Spleen (tissue), 11 donors: ENCODE results near the gene ADGRV1. TPM values are rescaled to one million over a fixed set of nuclear protein-coding genes. Genes with fewer than 3 reads are reported as not detected.
"Not testable (repeated sequence)": the region's sequence is repeated elsewhere in the genome, so short reads cannot be mapped to it uniquely, and the experiment has no call there.

Source experiments
- DNase-seq: peaks from one replicate; pipeline ENCODE4 v3.0.0-alpha.2; 2020
- H3K27ac ChIP-seq, 8 donors: fragments of 200-600 bp; sonication (generic) in 7 of 8; 1 replicate in 4 of 8; 2 replicates in 4 of 8; pipeline versions ENCODE4 v1.5.0 to v1.8.0; 2016 to 2021; ENCODE audit warnings: inconsistent platforms in 4 of 8, mild to moderate bottlenecking in 4 of 8, moderate library complexity in 1 of 8
- H3K27me3 ChIP-seq, 7 donors: fragments of 200-600 bp; sonication (generic) in 6 of 7; replicated peaks in 1 of 7; 1 replicate in 4 of 7; 2 replicates in 3 of 7; pipeline versions ENCODE4 v1.5.0 to v1.8.0; 2016 to 2021; ENCODE audit warnings: inconsistent platforms in 3 of 7, mild to moderate bottlenecking in 1 of 7
- H3K36me3 ChIP-seq, 6 donors: fragments of 200-600 bp; sonication (generic) in 5 of 6; 1 replicate in 4 of 6; 2 replicates in 2 of 6; pipeline versions ENCODE4 v1.5.0 to v1.8.0; 2016 to 2021; ENCODE audit warnings: inconsistent platforms in 2 of 6
- H3K4me1 ChIP-seq, 6 donors: fragments of 200-600 bp; sonication (generic) in 5 of 6; 1 replicate in 3 of 6; 2 replicates in 3 of 6; pipeline versions ENCODE4 v1.5.0 to v1.8.0; 2016 to 2021; ENCODE audit warnings: inconsistent platforms in 3 of 6
- H3K4me3 ChIP-seq, 8 donors: fragments of 200-600 bp; sonication (generic) in 7 of 8; 1 replicate in 4 of 8; 2 replicates in 4 of 8; pipeline versions ENCODE4 v1.5.0 to v1.8.0; 2016 to 2021; ENCODE audit warnings: inconsistent platforms in 4 of 8, mild to moderate bottlenecking in 4 of 8, moderate library complexity in 2 of 8
- H3K9me3 ChIP-seq, 8 donors: fragments of 200-600 bp; sonication (generic) in 7 of 8; 1 replicate in 4 of 8; 2 replicates in 4 of 8; pipeline versions ENCODE4 v1.5.0 to v1.8.0; 2016 to 2021; ENCODE audit warnings: inconsistent platforms in 4 of 8
- CTCF ChIP-seq, 11 experiments: fragments of 200-600 bp in 7 of 11; fragments of 450-650 bp in 4 of 11; sonication (generic) in 4 of 11; IDR thresholded peaks in 8 of 11; conservative IDR thresholded peaks in 3 of 11; 1 replicate in 7 of 11; 2 replicates in 4 of 11; pipeline versions ENCODE4 v1.4.0 to v1.8.0; 2016 to 2021; ENCODE audit warnings: antibody characterized with exemption in 11 of 11, inconsistent platforms in 4 of 11, mild to moderate bottlenecking in 1 of 11
- POLR2A ChIP-seq, 3 donors: fragments of 450-650 bp; IDR thresholded peaks; one replicate each; pipeline ENCODE4 v1.5.1; 2017; ENCODE audit warnings: antibody characterized with exemption in 3 of 3, mild to moderate bottlenecking in 1 of 3
- POLR2AphosphoS5 ChIP-seq, 3 donors: sonication (generic); formaldehyde crosslinking; IDR thresholded peaks; one replicate each; pipeline ENCODE4 v1.5.1; 2017; ENCODE audit warnings: antibody characterized with exemption in 3 of 3
- WGBS, 5 donors: extraction: QIAGEN DNeasy Blood & Tissue Kit in 3 of 5; methylation state at CpG; one replicate each; pipeline versions ENCODE4 v1.1.5 to v1.1.7; 2013 to 2018; 5-methylcytosine and 5-hydroxymethylcytosine counted together
- intact Hi-C: fragments of 100-400 bp; cut with DNase I; formaldehyde crosslinking; loops from one replicate; pipeline ENCODE4 v1.15.0; 2023; ENCODE audit warnings: low total_unique reads
- polyA plus RNA-seq, 3 donors: library from polyadenylated mRNA; stranded (reverse); fragments of 200-250 nt; gene quantifications; one replicate each; pipeline ENCODE4 v1.2.1, GENCODE V29; 2013
- total RNA-seq, 7 donors: library from RNA; depleted of rRNA in 3 of 7; stranded (reverse); fragments of >200 nt in 3 of 7; fragmentation: NEBNext Ultra II Directional in 4 of 7; extraction: Animal tissue kit (Norgen Biotek cat#: 25700) in 4 of 7; gene quantifications; one replicate each; pipeline versions ENCODE4 v1.1.0 to v1.2.1, GENCODE V29; 2016 to 2021
- donor health status: healthy with polysubstance abuse.
- donor health status: DM: no; HTN: no; CAD: no; lungs with moderate emphysema.
- donor health status: DM: no; HTN: no; CAD: no.
- donor health status: Bipolar disorder and iron deficiency.
- donor health status: healthy.
- donor health status: DM: no; HTN: no; CAD: no.
- donor health status: DM: yes; HTN: yes; CAD: no.

Gene ADGRV1
- total and polyA plus RNA-seq, 10 donors = 0.08 to 0.69 (median 0.28) TPM; not detected in 3

- Histone ChIP-seq H3K27me3 (no peaks in the 10 kb centered on the region), H3K9me3 (no peaks in the 10 kb centered on the region), H3K4me1 (no peaks in the 10 kb centered on the region), H3K4me3 (no peak overlapping the region), H3K36me3 (no peaks in the 10 kb centered on the region), H3K27ac (no peak overlapping the region)
- TF ChIP-seq CTCF (IDR thresholded peaks at IDR 0.05 in 8 of 11, conservative IDR thresholded peaks at IDR 0.05 in 3 of 11) (no peak), POLR2AphosphoS5 (IDR thresholded peaks at IDR 0.05) (no peak), POLR2A (IDR thresholded peaks at IDR 0.05) (no peak)
- intact Hi-C loops = no loop called here
- no peak for DNase-seq
- 68 to 78% (median 72%) methylated on average over 4 of the region's 4 CpGs for WGBS, 5 donors
Measured at GRCh38 chr5:90680921-90681563, 122.4 kb downstream of the ADGRV1 start.

- TF ChIP-seq CTCF (IDR thresholded peaks at IDR 0.05 in 8 of 11, conservative IDR thresholded peaks at IDR 0.05 in 3 of 11) = no peak
- no peak for TF ChIP-seq POLR2A (IDR thresholded peaks at IDR 0.05)
- no peak for TF ChIP-seq POLR2AphosphoS5 (IDR thresholded peaks at IDR 0.05)
- intact Hi-C loops = no loop called here
- WGBS, 5 donors = 87 to 95% (median 92%) methylated on average over 2 of the region's 2 CpGs
Measured at GRCh38 chr5:90682278-90682677, 123.7 kb downstream of the ADGRV1 start.

GRCh38 chr5:90685425-90686022, 126.9 kb downstream of the ADGRV1 start:
- 90 to 95% (median 92%) methylated on average over 8 of the region's 8 CpGs for WGBS, 5 donors
- no peak for TF ChIP-seq POLR2AphosphoS5 (IDR thresholded peaks at IDR 0.05)
- DNase-seq = no peak
- no peaks in the 10 kb centered on the region for H3K36me3 ChIP-seq
- H3K27me3 ChIP-seq = no peaks in the 10 kb centered on the region
- no peak overlapping the region for H3K27ac ChIP-seq
- intact Hi-C loops = no loop called here
- H3K4me3 ChIP-seq = no peak overlapping the region
- no peaks in the 10 kb centered on the region for H3K9me3 ChIP-seq
- no peaks in the 10 kb centered on the region for H3K4me1 ChIP-seq

More at GRCh38 chr5:90682278-90682677, 123.7 kb downstream of the ADGRV1 start:
- no peaks in the 10 kb centered on the region for H3K9me3 ChIP-seq
- no peak for DNase-seq
- no peak overlapping the region for H3K27ac ChIP-seq
- H3K4me1 ChIP-seq = no peaks in the 10 kb centered on the region
- no peaks in the 10 kb centered on the region for H3K27me3 ChIP-seq
- no peaks in the 10 kb centered on the region for H3K36me3 ChIP-seq
- no peak overlapping the region for H3K4me3 ChIP-seq

- H3K4me1 ChIP-seq, intact Hi-C loops, H3K9me3 ChIP-seq, H3K4me3 ChIP-seq, H3K27me3 ChIP-seq, H3K36me3 ChIP-seq, H3K27ac ChIP-seq, DNase-seq: not testable (repeated sequence)
- 89 to 100% (median 100%) methylated on average over 2 of the region's 2 CpGs; no CpG with 5 or more reads in 2 of the 5 donors for WGBS, 5 donors
Measured at GRCh38 chr5:90686363-90686762, 127.8 kb downstream of the ADGRV1 start.

- H3K27me3 ChIP-seq, H3K27ac ChIP-seq, intact Hi-C loops, DNase-seq, H3K9me3 ChIP-seq, H3K4me3 ChIP-seq, H3K36me3 ChIP-seq, H3K4me1 ChIP-seq: not testable (repeated sequence)
- WGBS, 5 donors = 82 to 95% (median 91%) methylated on average over 2 to 3 of the region's 3 CpGs
Measured at GRCh38 chr5:90687458-90687857, 128.9 kb downstream of the ADGRV1 start.
